ENCODE measurements around the gene BRD7.

DNA sequence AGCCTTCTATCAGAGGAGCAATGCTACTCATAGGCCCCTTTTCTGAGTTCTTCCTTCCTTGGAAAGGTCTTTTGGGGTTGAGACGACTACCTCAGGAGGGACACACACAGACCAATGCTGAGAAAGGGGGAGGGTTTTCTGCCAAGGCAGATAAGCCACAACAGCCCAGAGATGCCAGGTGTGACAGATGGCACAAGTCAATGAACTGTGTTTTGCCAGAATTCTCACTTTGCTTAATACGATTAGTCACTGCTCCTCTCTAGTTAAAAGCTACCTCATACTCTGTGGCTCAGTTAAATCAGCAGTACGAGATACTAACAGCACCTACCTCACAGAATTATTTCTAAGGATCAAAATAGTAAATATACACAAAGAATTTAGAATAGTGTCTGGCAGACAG is 8.0 kb downstream of the BRD7 start:
- TF ChIP-seq, protein P1, sequence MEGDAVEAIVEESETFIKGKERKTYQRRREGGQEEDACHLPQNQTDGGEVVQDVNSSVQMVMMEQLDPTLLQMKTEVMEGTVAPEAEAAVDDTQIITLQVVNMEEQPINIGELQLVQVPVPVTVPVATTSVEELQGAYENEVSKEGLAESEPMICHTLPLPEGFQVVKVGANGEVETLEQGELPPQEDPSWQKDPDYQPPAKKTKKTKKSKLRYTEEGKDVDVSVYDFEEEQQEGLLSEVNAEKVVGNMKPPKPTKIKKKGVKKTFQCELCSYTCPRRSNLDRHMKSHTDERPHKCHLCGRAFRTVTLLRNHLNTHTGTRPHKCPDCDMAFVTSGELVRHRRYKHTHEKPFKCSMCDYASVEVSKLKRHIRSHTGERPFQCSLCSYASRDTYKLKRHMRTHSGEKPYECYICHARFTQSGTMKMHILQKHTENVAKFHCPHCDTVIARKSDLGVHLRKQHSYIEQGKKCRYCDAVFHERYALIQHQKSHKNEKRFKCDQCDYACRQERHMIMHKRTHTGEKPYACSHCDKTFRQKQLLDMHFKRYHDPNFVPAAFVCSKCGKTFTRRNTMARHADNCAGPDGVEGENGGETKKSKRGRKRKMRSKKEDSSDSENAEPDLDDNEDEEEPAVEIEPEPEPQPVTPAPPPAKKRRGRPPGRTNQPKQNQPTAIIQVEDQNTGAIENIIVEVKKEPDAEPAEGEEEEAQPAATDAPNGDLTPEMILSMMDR (IDR thresholded peaks at IDR 0.05; ENCODE audit: insufficient read depth, low read length) = no peak
- TF ChIP-seq, protein P2, sequence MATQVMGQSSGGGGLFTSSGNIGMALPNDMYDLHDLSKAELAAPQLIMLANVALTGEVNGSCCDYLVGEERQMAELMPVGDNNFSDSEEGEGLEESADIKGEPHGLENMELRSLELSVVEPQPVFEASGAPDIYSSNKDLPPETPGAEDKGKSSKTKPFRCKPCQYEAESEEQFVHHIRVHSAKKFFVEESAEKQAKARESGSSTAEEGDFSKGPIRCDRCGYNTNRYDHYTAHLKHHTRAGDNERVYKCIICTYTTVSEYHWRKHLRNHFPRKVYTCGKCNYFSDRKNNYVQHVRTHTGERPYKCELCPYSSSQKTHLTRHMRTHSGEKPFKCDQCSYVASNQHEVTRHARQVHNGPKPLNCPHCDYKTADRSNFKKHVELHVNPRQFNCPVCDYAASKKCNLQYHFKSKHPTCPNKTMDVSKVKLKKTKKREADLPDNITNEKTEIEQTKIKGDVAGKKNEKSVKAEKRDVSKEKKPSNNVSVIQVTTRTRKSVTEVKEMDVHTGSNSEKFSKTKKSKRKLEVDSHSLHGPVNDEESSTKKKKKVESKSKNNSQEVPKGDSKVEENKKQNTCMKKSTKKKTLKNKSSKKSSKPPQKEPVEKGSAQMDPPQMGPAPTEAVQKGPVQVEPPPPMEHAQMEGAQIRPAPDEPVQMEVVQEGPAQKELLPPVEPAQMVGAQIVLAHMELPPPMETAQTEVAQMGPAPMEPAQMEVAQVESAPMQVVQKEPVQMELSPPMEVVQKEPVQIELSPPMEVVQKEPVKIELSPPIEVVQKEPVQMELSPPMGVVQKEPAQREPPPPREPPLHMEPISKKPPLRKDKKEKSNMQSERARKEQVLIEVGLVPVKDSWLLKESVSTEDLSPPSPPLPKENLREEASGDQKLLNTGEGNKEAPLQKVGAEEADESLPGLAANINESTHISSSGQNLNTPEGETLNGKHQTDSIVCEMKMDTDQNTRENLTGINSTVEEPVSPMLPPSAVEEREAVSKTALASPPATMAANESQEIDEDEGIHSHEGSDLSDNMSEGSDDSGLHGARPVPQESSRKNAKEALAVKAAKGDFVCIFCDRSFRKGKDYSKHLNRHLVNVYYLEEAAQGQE (IDR thresholded peaks at IDR 0.05; ENCODE audit: insufficient replicate concordance, low read depth) = no peak
- TF ChIP-seq POLR2AphosphoS5 (IDR thresholded peaks at IDR 0.05; ENCODE audit: low read depth) (no peak), GABPA (IDR thresholded peaks at IDR 0.05; ENCODE audit: low read depth) (no peak)

Data from HL-60 (cell line).